HCT116 (cell line): ENCODE measurements around the gene UBE2H. TPM values are rescaled to one million over a fixed set of nuclear protein-coding genes. Genes with fewer than 3 reads are reported as not detected.

ENCODE experiments used
- ATAC-seq: fragments of 200-7000 bp; cut with Tn5 transposase; 2 replicates; pipeline ENCODE4 v1.9.1; 2020; ENCODE audit warnings: mild to moderate bottlenecking, moderate library complexity
- BruUV-seq: library from RNA; stranded (reverse); fragments of 400-500 nt; replicated peaks from 2 replicates; lab custom pipeline; 2021; lab: Mats Ljungman, UMichigan
- CTCF ChIA-PET: fragments of 300-600 bp; sonication (Branson Sonifier 250); formaldehyde crosslinking; loops from one replicate; lab custom pipeline; 2021; ENCODE audit warnings: antibody characterized with exemption; lab: Charles Lee
- POLR2A ChIA-PET: fragments of 300-600, 350-600 bp; sonication (Branson Sonifier 250); formaldehyde crosslinking; loops from one replicate; lab custom pipeline; 2021; ENCODE audit warnings: antibody characterized with exemption; lab: Charles Lee
- RAD21 ChIA-PET, 2 experiments: fragments of 300-600 bp; sonication (Branson Sonifier 250); formaldehyde crosslinking; loops; one replicate each; lab custom pipeline; 2023; ENCODE audit warnings: low total read pairs in 2 of 2; ENCODE audit not compliant: uncharacterized antibody in 2 of 2, unreplicated experiment in 2 of 2, low non-redundant PET in 1 of 2; lab: Charles Lee
- DNase-seq: peaks from one replicate; pipeline ENCODE4 v3.0.0-alpha.2; 2010; ENCODE audit warnings: low read depth, low spot score
- H2AFZ ChIP-seq: fragments of 200-600 bp; shearing (Covaris generic), sonication (generic); 2 replicates; pipeline ENCODE4 v1.6.1; 2017; ENCODE audit warnings: low read depth, mixed run types, mixed read lengths, antibody characterized with exemption, low read length; ENCODE audit not compliant: poor library complexity, severe bottlenecking
- H3K27ac ChIP-seq: 2 replicates; pipeline ENCODE4 v1.5.1; 2012; ENCODE audit warnings: low read depth, low read length
- H3K27me3 ChIP-seq: fragments of 200-600 bp; sonication (generic); 2 replicates; pipeline ENCODE4 v1.6.1; 2016; ENCODE audit warnings: mixed run types, low read length, mixed read lengths; ENCODE audit not compliant: insufficient read depth
- H3K36me3 ChIP-seq, 2 experiments: fragments of 200-500 bp in 1 of 2; fragments of 200-600 bp in 1 of 2; sonication (Bioruptor generic) in 1 of 2; sonication (generic) in 1 of 2; 2 replicates each; pipeline versions ENCODE4 v1.5.1 to v1.6.1; 2014 to 2016; ENCODE audit warnings: low read length in 2 of 2, inconsistent platforms in 1 of 2, mixed read lengths in 1 of 2, mixed run types in 1 of 2; ENCODE audit not compliant: insufficient read depth in 2 of 2, control insufficient read depth in 1 of 2
- H3K4me1 ChIP-seq, 2 experiments: fragments of 200-600 bp in 1 of 2; sonication (generic) in 1 of 2; 2 replicates each; pipeline versions ENCODE4 v1.5.1 to v1.6.1; 2012 to 2017; ENCODE audit warnings: low read length in 2 of 2, inconsistent platforms in 1 of 2, mild to moderate bottlenecking in 1 of 2, mixed read lengths in 1 of 2, mixed run types in 1 of 2, moderate library complexity in 1 of 2; ENCODE audit not compliant: insufficient read depth in 2 of 2, control insufficient read depth in 1 of 2
- H3K4me2 ChIP-seq: fragments of 200-600 bp; sonication (generic); 2 replicates; pipeline ENCODE4 v1.6.1; 2017; ENCODE audit warnings: mixed run types, low read length, mixed read lengths
- H3K4me3 ChIP-seq, 2 experiments: fragments of 200-600 bp in 1 of 2; sonication (generic) in 1 of 2; replicated peaks in 1 of 2; 2 replicates each; pipeline ENCODE4 v1.5.1; 2011 to 2016; ENCODE audit warnings: low read length in 2 of 2, control low read depth in 1 of 2, low read depth in 1 of 2, mild to moderate bottlenecking in 1 of 2, mixed read lengths in 1 of 2, mixed run types in 1 of 2
- H3K79me2 ChIP-seq: fragments of 200-600 bp; sonication (generic); 2 replicates; pipeline ENCODE4 v1.6.1; 2017; ENCODE audit warnings: mild to moderate bottlenecking, mixed run types, low read length, moderate library complexity, mixed read lengths; ENCODE audit not compliant: insufficient read depth
- H3K9ac ChIP-seq: fragments of 200-600 bp; sonication (generic); 2 replicates; pipeline ENCODE4 v1.6.1; 2016; ENCODE audit warnings: low read length, mixed read lengths
- H3K9me2 ChIP-seq: fragments of 200-600 bp; sonication (generic), shearing (Covaris generic); 2 replicates; pipeline ENCODE4 v1.6.1; 2017; ENCODE audit warnings: mixed run types, mild to moderate bottlenecking, moderate library complexity; ENCODE audit not compliant: insufficient read depth
- H3K9me3 ChIP-seq, 2 experiments: fragments of 200-500 bp in 1 of 2; fragments of 200-600 bp in 1 of 2; sonication (Bioruptor generic) in 1 of 2; sonication (generic) in 1 of 2; 2 replicates each; pipeline ENCODE4 v1.6.1; 2014 to 2017; ENCODE audit warnings: low read length in 2 of 2, mixed read lengths in 2 of 2, inconsistent platforms in 1 of 2, low read depth in 1 of 2, mild to moderate bottlenecking in 1 of 2, mixed run types in 1 of 2, moderate library complexity in 1 of 2; ENCODE audit not compliant: control insufficient read depth in 1 of 2, insufficient read depth in 1 of 2
- H4K20me1 ChIP-seq: fragments of 200-600 bp; sonication (generic), shearing (Covaris generic); 2 replicates; pipeline ENCODE4 v1.6.1; 2017; ENCODE audit warnings: mixed run types, mild to moderate bottlenecking, moderate library complexity; ENCODE audit not compliant: insufficient read depth
- CBX3 ChIP-seq: IDR thresholded peaks from 2 replicates; pipeline ENCODE4 v1.6.1; 2012; ENCODE audit warnings: low read depth
- EZH2 ChIP-seq: fragments of 200-600 bp; sonication (generic); IDR thresholded peaks from 2 replicates; pipeline ENCODE4 v1.6.1; 2017; ENCODE audit warnings: antibody characterized with exemption, mixed run types
- EZH2phosphoT487 ChIP-seq: fragments of 200-600 bp; IDR thresholded peaks from 2 replicates; pipeline ENCODE4 v1.6.1; 2018; ENCODE audit warnings: antibody characterized with exemption, borderline replicate concordance
- JUND ChIP-seq: IDR thresholded peaks from 2 replicates; pipeline ENCODE4 v1.6.1; 2012
- POLR2A ChIP-seq: IDR thresholded peaks from 2 replicates; pipeline ENCODE4 v1.7.0; 2011; ENCODE audit warnings: borderline replicate concordance; ENCODE audit not compliant: insufficient read depth, insufficient read length; ENCODE audit errors: extremely low read depth
- POLR2AphosphoS5 ChIP-seq: IDR thresholded peaks from 2 replicates; pipeline ENCODE4 v1.6.1; 2011; ENCODE audit warnings: mild to moderate bottlenecking, low read depth, low read length, moderate library complexity
- SRF ChIP-seq: IDR thresholded peaks from 2 replicates; pipeline ENCODE4 v1.6.1; 2012; ENCODE audit warnings: low read depth
- YY1 ChIP-seq: IDR thresholded peaks from 2 replicates; pipeline ENCODE4 v1.6.1; 2011; ENCODE audit warnings: low read length, low read depth, moderate library complexity, mild to moderate bottlenecking; ENCODE audit not compliant: insufficient replicate concordance; ENCODE audit errors: extremely low read depth
- ZFX ChIP-seq: fragments of 450-650 bp; IDR thresholded peaks from 2 replicates; pipeline ENCODE4 v1.6.1; 2017
- intact Hi-C: fragments of 100-400 bp; cut with micrococcal nuclease; formaldehyde crosslinking; loops from 2 replicates; pipeline ENCODE4 v1.10.0; 2022
- total RNA-seq: library from RNA; stranded (reverse); gene quantifications from one replicate; pipeline ENCODE4 v1.2.1, GENCODE V29; 2021; ENCODE audit not compliant: unreplicated experiment
- TF ChIP-seq, protein P1 (sequence below): IDR thresholded peaks from 2 replicates; pipeline ENCODE4 v1.6.1; 2012
- TF ChIP-seq, protein P2 (sequence below): IDR thresholded peaks from 2 replicates; pipeline ENCODE4 v1.6.1; 2012; ENCODE audit warnings: low read depth
- TF ChIP-seq, protein P3 (sequence below), 3 experiments: fragments of 200-600 bp in 1 of 3; sonication (generic) in 1 of 3; IDR thresholded peaks in 2 of 3; conservative IDR thresholded peaks in 1 of 3; 2 replicates each; pipeline ENCODE4 v1.5.1; 2012 to 2017; ENCODE audit warnings: low read depth in 2 of 3, low read length in 2 of 3, antibody characterized with exemption in 1 of 3, borderline replicate concordance in 1 of 3, control low read depth in 1 of 3, mild to moderate bottlenecking in 1 of 3, mixed read lengths in 1 of 3, mixed run types in 1 of 3, moderate library complexity in 1 of 3; ENCODE audit not compliant: insufficient read depth in 1 of 3

Gene UBE2H
- total RNA-seq, 1 experiment from 2014 or later: 117 TPM

DNA sequence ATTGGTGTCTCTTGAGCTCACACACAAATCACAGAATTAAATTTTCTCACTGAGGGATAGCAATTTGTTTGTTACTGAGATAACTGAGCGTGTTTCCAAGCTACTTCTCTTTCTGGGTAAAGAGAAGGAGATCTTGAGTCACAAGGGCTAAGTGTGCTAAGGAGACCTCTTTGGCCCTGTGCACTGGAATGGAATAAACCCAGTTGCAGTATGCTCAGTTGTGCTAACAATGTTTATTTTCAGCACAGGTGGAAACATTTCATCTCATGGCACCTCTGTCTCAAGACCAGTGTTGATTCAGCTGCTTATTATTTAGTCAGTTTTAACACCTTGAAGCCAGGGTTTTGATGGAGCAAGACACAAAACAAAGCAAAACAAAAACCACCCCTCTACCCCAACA lies 22.5 kb upstream of the UBE2H start:
- no peaks in the 10 kb centered on the region for H3K27me3 ChIP-seq
- CTCF ChIA-PET: no interaction called here
- no TSS peak for BruUV-seq
- H3K79me2 ChIP-seq: no peaks in the 10 kb centered on the region
- H3K4me1 ChIP-seq: peaks cover 23 to 29% of the 10 kb centered on the region in 2 experiments
- DNase-seq (no peak), ATAC-seq (no peak)
- peak overlapping the region; percentile 86 for H2AFZ ChIP-seq
- H3K4me2 ChIP-seq: no peak overlapping the region; the same call in 1 of the 2 replicates
- no peaks in the 10 kb centered on the region for H3K9me3 ChIP-seq
- RAD21 ChIA-PET: no interaction called here
- H3K27ac ChIP-seq: peak overlapping the region; percentile 1; the same call in 1 of the 2 replicates
- TF ChIP-seq, protein P1, sequence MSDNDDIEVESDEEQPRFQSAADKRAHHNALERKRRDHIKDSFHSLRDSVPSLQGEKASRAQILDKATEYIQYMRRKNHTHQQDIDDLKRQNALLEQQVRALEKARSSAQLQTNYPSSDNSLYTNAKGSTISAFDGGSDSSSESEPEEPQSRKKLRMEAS: no peak
- TF ChIP-seq POLR2A: no peak
- no peak for TF ChIP-seq EZH2
- no peak for TF ChIP-seq CBX3
- TF ChIP-seq JUND: no peak
- TF ChIP-seq, protein P2, sequence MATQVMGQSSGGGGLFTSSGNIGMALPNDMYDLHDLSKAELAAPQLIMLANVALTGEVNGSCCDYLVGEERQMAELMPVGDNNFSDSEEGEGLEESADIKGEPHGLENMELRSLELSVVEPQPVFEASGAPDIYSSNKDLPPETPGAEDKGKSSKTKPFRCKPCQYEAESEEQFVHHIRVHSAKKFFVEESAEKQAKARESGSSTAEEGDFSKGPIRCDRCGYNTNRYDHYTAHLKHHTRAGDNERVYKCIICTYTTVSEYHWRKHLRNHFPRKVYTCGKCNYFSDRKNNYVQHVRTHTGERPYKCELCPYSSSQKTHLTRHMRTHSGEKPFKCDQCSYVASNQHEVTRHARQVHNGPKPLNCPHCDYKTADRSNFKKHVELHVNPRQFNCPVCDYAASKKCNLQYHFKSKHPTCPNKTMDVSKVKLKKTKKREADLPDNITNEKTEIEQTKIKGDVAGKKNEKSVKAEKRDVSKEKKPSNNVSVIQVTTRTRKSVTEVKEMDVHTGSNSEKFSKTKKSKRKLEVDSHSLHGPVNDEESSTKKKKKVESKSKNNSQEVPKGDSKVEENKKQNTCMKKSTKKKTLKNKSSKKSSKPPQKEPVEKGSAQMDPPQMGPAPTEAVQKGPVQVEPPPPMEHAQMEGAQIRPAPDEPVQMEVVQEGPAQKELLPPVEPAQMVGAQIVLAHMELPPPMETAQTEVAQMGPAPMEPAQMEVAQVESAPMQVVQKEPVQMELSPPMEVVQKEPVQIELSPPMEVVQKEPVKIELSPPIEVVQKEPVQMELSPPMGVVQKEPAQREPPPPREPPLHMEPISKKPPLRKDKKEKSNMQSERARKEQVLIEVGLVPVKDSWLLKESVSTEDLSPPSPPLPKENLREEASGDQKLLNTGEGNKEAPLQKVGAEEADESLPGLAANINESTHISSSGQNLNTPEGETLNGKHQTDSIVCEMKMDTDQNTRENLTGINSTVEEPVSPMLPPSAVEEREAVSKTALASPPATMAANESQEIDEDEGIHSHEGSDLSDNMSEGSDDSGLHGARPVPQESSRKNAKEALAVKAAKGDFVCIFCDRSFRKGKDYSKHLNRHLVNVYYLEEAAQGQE: no peak
- TF ChIP-seq, protein P3, sequence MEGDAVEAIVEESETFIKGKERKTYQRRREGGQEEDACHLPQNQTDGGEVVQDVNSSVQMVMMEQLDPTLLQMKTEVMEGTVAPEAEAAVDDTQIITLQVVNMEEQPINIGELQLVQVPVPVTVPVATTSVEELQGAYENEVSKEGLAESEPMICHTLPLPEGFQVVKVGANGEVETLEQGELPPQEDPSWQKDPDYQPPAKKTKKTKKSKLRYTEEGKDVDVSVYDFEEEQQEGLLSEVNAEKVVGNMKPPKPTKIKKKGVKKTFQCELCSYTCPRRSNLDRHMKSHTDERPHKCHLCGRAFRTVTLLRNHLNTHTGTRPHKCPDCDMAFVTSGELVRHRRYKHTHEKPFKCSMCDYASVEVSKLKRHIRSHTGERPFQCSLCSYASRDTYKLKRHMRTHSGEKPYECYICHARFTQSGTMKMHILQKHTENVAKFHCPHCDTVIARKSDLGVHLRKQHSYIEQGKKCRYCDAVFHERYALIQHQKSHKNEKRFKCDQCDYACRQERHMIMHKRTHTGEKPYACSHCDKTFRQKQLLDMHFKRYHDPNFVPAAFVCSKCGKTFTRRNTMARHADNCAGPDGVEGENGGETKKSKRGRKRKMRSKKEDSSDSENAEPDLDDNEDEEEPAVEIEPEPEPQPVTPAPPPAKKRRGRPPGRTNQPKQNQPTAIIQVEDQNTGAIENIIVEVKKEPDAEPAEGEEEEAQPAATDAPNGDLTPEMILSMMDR (IDR thresholded peaks at IDR 0.05 in 2 of 3, conservative IDR thresholded peaks at IDR 0.05 in 1 of 3; ENCODE audit: borderline replicate concordance in 1 of 3, insufficient read depth in 1 of 3, low read depth in 2 of 3, low read length in 2 of 3): no peak
- no peak for TF ChIP-seq ZFX
- no peak for TF ChIP-seq YY1
- no peak for TF ChIP-seq SRF
- no peak for TF ChIP-seq EZH2phosphoT487
- no peak for TF ChIP-seq POLR2AphosphoS5
- H3K36me3 ChIP-seq: no peaks in the 10 kb centered on the region
- no peak overlapping the region for H3K4me3 ChIP-seq
- no peak overlapping the region for H3K9ac ChIP-seq
- POLR2A ChIA-PET: interaction anchor here (1.3 kb wide), 1 partner anchor 34 kb away, joined by 5 read pairs; no protein-coding TSS in a partner anchor
- no peaks in the 10 kb centered on the region for H3K9me2 ChIP-seq
- intact Hi-C loops: no loop called here
- no peaks in the 10 kb centered on the region for H4K20me1 ChIP-seq
